OCI-LY7 (cell line): ENCODE results near the gene TMC8. TPM values are rescaled to one million over a fixed set of nuclear protein-coding genes. Genes with fewer than 3 reads are reported as not detected.
"Not testable (repeated sequence)": the region's sequence is repeated elsewhere in the genome, so short reads cannot be mapped to it uniquely, and the experiment has no call there.

Experiments used
- BruUV-seq: library from RNA; stranded (reverse); fragments of 400-500 nt; replicated peaks from 2 replicates; lab custom pipeline; 2021; lab: Mats Ljungman, UMichigan
- CTCF ChIA-PET: fragments of 300-600 bp; sonication (Branson Sonifier 250); formaldehyde crosslinking; loops from one replicate; lab custom pipeline; 2022; ENCODE audit warnings: antibody characterized with exemption; ENCODE audit not compliant: unreplicated experiment; lab: Charles Lee
- POLR2A ChIA-PET: fragments of 300-600 bp; sonication (Branson Sonifier 250); formaldehyde crosslinking; loops from one replicate; lab custom pipeline; 2022; ENCODE audit warnings: antibody characterized with exemption; lab: Charles Lee
- DNase-seq: peaks from one replicate; pipeline ENCODE4 v3.0.0-alpha.2; 2015; ENCODE audit warnings: low spot score
- H2AFZ ChIP-seq: fragments of 200-600 bp; sonication (generic), shearing (Covaris generic); 2 replicates; pipeline ENCODE4 v1.6.1; 2014; ENCODE audit warnings: mild to moderate bottlenecking, antibody characterized with exemption, low read length, moderate library complexity
- H3K27ac ChIP-seq: fragments of 200-600 bp; sonication (generic); 2 replicates; pipeline ENCODE4 v1.5.1; 2014; ENCODE audit warnings: mixed run types, low read depth, mild to moderate bottlenecking, moderate library complexity, low read length, inconsistent platforms; ENCODE audit not compliant: poor library complexity, severe bottlenecking
- H3K36me3 ChIP-seq: fragments of 200-600 bp; sonication (generic); 2 replicates; pipeline ENCODE4 v1.6.1; 2014; ENCODE audit warnings: mild to moderate bottlenecking, antibody characterized with exemption, low read length, moderate library complexity, mixed read lengths; ENCODE audit not compliant: insufficient read depth
- H3K4me1 ChIP-seq: fragments of 200-600 bp; sonication (generic); 2 replicates; pipeline ENCODE4 v1.5.1; 2014; ENCODE audit warnings: mild to moderate bottlenecking, low read length; ENCODE audit not compliant: insufficient read depth, poor library complexity, severe bottlenecking
- H3K4me2 ChIP-seq: fragments of 200-600 bp; sonication (generic); 2 replicates; pipeline ENCODE4 v1.6.1; 2014; ENCODE audit warnings: mild to moderate bottlenecking, low read length
- H3K4me3 ChIP-seq: fragments of 200-600 bp; sonication (generic); 2 replicates; pipeline ENCODE4 v1.5.1; 2014; ENCODE audit warnings: mild to moderate bottlenecking, low read depth, low read length; ENCODE audit not compliant: poor library complexity, severe bottlenecking
- H3K79me2 ChIP-seq: fragments of 200-600 bp; sonication (generic); 2 replicates; pipeline ENCODE4 v1.6.1; 2016; ENCODE audit warnings: low read depth, mild to moderate bottlenecking, low read length, moderate library complexity, mixed read lengths; ENCODE audit not compliant: insufficient read depth
- H3K9me2 ChIP-seq: fragments of 200-600 bp; sonication (generic); 2 replicates; pipeline ENCODE4 v1.6.1; 2016; ENCODE audit warnings: mild to moderate bottlenecking, low read length, mixed read lengths; ENCODE audit not compliant: insufficient read depth
- H3K9me3 ChIP-seq: fragments of 200-600 bp; sonication (generic); 2 replicates; pipeline ENCODE4 v1.6.1; 2014; ENCODE audit warnings: mild to moderate bottlenecking, mixed run types, low read length, mixed read lengths
- H4K20me1 ChIP-seq: fragments of 200-600 bp; sonication (generic); 2 replicates; pipeline ENCODE4 v1.6.1; 2014; ENCODE audit warnings: mild to moderate bottlenecking, antibody characterized with exemption, low read length, moderate library complexity, mixed read lengths; ENCODE audit not compliant: insufficient read depth
- EZH2phosphoT487 ChIP-seq: fragments of 200-600 bp; sonication (generic); IDR thresholded peaks from 2 replicates; pipeline ENCODE4 v1.6.1; 2018; ENCODE audit warnings: low read depth, borderline replicate concordance, mild to moderate bottlenecking, mixed run types, antibody characterized with exemption, low read length, moderate library complexity, mixed read lengths
- intact Hi-C: fragments of 100-400 bp; cut with micrococcal nuclease; formaldehyde crosslinking; loops from one replicate; pipeline ENCODE4 v1.10.0; 2022; ENCODE audit not compliant: unreplicated experiment
- total RNA-seq, 2 experiments: library from RNA; depleted of rRNA in 1 of 2; stranded (reverse); fragments of >200 nt in 1 of 2; shearing (Covaris generic) in 1 of 2; gene quantifications; 2 replicates each; pipeline ENCODE4 v1.2.3, GENCODE V29; 2014 to 2022
- TF ChIP-seq, protein P1 (sequence below): fragments of 200-600 bp; sonication (generic); conservative IDR thresholded peaks from 2 replicates; pipeline ENCODE4 v1.5.1; 2014; ENCODE audit warnings: mild to moderate bottlenecking, antibody characterized with exemption, low read length, moderate library complexity, mixed read lengths

The TMC8 gene
- total RNA-seq, 2 experiments from 2014 or later: 83.8 to 236 TPM

DNA sequence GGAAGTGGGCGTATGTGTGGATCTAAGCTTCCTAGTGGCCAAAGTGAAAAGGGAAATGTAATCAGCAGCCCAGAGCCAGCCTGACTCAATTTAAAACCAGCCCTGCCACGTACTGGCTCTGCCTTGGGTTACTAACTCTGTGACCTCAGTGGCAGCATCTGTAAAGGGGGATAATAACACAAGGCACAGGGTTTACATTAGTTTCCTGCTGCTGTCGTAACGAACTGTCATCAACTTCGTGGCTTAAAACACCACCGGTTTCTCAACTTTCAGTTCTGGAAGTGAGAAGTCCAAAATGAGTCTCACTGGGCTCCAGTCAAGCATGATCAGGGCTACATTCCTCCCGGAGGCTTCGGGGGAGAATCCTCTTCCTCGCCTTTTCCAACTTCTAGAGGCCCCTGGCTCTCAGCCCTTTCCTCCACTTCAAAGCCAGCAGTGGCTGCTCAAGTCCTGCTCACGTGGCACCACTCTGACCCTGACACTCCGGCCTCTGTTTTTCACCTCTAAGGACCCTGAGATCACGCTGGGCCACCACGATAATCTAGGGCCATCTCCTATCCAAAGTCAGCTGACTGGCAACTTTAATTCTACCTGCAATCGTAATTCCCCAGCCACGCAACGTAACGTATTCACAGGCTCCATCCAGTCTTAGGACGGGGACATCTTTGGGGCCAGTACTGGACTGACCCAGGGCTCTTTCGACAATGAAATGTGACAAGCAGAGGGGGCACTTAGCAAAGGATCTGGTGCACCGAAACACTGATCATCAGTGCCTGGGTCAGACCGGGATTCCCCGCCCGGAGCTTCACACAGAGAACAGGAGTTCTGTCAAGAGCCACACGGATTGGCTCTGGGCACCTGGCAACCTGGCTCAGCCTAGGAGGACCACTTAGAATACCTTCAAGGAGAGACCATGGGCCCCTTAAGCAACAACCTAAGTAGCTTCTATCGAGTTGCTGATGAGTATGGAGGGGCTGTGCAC is 16.5 kb upstream of the TMC8 start:
- Histone ChIP-seq H3K4me1 (no peaks in the 10 kb centered on the region), H3K9me3 (no peaks in the 10 kb centered on the region), H4K20me1 (no peaks in the 10 kb centered on the region), H3K79me2 (no peaks in the 10 kb centered on the region), H3K4me2 (no peak overlapping the region), H3K36me3 (peaks cover 52% of the 10 kb centered on the region), H3K4me3 (no peak overlapping the region), H3K9me2 (no peaks in the 10 kb centered on the region), H3K27ac (no peak overlapping the region), H2AFZ (no peak overlapping the region)
- TF ChIP-seq, protein P1, sequence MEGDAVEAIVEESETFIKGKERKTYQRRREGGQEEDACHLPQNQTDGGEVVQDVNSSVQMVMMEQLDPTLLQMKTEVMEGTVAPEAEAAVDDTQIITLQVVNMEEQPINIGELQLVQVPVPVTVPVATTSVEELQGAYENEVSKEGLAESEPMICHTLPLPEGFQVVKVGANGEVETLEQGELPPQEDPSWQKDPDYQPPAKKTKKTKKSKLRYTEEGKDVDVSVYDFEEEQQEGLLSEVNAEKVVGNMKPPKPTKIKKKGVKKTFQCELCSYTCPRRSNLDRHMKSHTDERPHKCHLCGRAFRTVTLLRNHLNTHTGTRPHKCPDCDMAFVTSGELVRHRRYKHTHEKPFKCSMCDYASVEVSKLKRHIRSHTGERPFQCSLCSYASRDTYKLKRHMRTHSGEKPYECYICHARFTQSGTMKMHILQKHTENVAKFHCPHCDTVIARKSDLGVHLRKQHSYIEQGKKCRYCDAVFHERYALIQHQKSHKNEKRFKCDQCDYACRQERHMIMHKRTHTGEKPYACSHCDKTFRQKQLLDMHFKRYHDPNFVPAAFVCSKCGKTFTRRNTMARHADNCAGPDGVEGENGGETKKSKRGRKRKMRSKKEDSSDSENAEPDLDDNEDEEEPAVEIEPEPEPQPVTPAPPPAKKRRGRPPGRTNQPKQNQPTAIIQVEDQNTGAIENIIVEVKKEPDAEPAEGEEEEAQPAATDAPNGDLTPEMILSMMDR: no peak
- TF ChIP-seq EZH2phosphoT487: no peak
- intact Hi-C loops: loop anchor here (2.0 kb wide), 1 partner anchor 29 kb away; no protein-coding TSS in a partner anchor
- no peak for DNase-seq
- ChIA-PET CTCF (interaction anchor here (1.6 kb wide), 1 partner anchor 13 kb away, joined by 5 read pairs; no protein-coding TSS in a partner anchor), POLR2A (interaction anchor here (0.7 to 1.1 kb wide), 3 partner anchors 16 to 73 kb away, joined by 3 to 4 read pairs (median 3); partner anchors contain the start of genes TK1 and TMC8)
- no TSS peak for BruUV-seq

DNA sequence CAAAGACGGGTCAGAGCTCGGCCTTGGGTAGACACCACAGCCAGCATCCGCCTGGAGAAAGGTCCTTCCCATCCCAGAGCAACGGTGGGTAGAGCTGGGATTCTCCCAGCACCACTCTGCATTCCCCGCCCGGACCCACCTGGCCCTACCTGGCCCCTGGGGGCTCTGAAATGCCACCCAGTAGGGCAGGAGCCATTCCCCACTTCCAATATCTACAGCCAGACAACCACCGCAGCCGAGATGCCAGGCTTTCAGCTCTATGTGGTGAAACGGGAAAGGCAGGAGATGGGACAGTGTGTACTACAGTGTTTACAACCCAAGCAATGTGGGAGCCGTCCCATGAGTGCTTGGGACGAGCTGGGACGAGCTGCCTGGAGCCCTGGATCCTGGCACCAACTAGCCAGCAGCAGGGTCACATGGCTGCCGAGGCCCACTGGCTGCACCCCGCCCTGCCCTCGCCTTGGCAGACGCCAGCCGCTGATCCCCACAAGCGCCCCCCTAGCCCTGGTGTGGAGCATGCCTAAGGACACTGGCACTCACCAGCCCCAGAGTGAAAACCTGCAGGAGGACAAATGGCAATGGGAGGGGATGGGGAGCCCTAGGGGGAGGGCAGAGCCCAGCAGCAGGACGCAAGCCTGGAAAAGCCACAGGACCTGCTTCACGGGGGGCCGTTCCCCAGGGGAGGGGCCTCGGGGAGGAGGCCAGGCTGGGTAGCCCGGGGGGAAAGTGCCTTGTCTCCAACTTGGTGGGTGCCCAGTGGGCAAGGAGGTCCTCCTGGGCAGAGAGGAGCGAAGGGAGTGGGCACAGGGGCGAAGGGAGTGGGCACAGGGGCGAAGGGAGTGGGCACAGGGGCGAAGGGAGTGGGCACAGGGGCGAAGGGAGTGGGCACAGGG is 15.5 kb upstream of the TMC8 start:
- DNase-seq: no peak
- CTCF ChIA-PET: no interaction called here
- TF ChIP-seq, protein P1: no peak
- TF ChIP-seq EZH2phosphoT487: no peak
- H3K4me1 ChIP-seq: no peaks in the 10 kb centered on the region
- POLR2A ChIA-PET: interaction anchor here (0.7 to 1.1 kb wide), 3 partner anchors 15 to 72 kb away, joined by 3 to 4 read pairs (median 3); partner anchors contain the start of genes TK1 and TMC8
- no peaks in the 10 kb centered on the region for H3K9me2 ChIP-seq
- no TSS peak for BruUV-seq
- H3K4me3 ChIP-seq: no peak overlapping the region
- H4K20me1 ChIP-seq: no peaks in the 10 kb centered on the region
- H3K4me2 ChIP-seq: no peak overlapping the region
- intact Hi-C loops: no loop called here
- H3K36me3 ChIP-seq: peaks cover 50% of the 10 kb centered on the region
- H2AFZ ChIP-seq: no peak overlapping the region
- H3K27ac ChIP-seq: no peak overlapping the region
- H3K9me3 ChIP-seq: no peaks in the 10 kb centered on the region
- no peaks in the 10 kb centered on the region for H3K79me2 ChIP-seq

DNA sequence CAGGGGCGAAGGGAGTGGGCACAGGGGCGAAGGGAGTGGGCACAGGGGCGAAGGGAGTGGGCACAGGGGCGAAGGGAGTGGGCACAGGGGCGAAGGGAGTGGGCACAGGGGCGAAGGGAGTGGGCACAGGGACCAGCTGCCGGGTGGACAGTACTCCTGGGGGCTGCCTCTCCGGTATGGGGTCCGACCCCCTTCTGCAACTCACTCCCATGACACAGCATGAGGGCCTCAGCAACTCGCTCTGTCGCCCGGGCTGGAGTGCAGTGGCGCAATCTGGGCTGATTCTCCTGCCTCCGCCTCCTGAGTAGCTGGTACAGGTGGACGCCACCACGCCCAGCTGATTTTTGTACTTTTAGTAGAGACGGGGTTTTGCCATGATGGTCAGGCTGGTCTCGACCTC is 14.8 kb upstream of the TMC8 start:
- H3K4me3 ChIP-seq, BruUV-seq, H3K4me1 ChIP-seq, intact Hi-C loops, DNase-seq, H4K20me1 ChIP-seq, H2AFZ ChIP-seq, H3K27ac ChIP-seq, H3K9me2 ChIP-seq, H3K9me3 ChIP-seq, H3K4me2 ChIP-seq, H3K79me2 ChIP-seq: not testable (repeated sequence)
- CTCF ChIA-PET: interaction anchor here (0.7 kb wide), 1 partner anchor 19 kb away, joined by 4 read pairs; no protein-coding TSS in a partner anchor
- peaks cover 49% of the 10 kb centered on the region for H3K36me3 ChIP-seq
- POLR2A ChIA-PET: interaction anchor here (0.7 kb wide), 1 partner anchor 199 kb away, joined by 3 read pairs; no protein-coding TSS in a partner anchor
